OCI-M2 (cell line): Measurements from ENCODE around the gene SLCO3A1.
"Not testable (repeated sequence)": the region's sequence is repeated elsewhere in the genome, so short reads cannot be mapped to it uniquely, and the experiment has no call there.

Source experiments
- DNase-seq: peaks from one replicate; lab custom pipeline; 2025; ENCODE audit not compliant: unreplicated experiment; lab: John Stamatoyannopoulos, UW

The SLCO3A1 gene

DNA sequence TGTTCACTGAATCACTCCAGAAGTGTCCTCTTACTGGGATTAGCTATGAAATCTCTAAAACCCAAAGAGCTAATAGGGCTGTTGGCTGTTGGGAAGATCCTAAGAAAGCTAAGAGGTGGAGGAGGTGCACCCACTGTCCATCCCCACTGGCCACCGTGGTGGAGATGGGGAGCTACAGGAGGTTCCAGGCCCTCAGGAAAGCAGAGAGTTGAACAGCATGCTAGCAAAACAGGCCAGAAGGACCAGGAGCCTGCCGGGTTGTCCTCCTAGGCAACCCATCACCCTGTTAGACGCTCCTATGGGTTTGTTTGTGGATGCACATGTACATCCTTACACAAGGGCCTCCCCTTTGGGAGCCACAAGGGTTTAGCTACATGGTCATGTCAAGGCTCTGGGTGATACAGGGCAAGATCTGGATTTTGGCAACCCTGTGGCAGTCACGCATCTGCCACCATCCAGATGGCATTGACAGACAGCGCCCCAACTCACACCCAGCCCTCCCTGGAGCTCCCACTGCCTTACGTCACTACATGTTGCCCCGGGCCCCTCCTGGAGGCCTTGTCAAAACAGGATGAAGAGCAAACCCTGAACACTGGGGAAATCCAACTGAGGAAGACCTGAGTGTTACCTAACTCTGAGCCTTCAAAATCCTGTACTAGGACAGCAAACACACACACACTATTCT, 208.1 kb downstream of the SLCO3A1 start:
- DNase-seq, result no peak

DNA sequence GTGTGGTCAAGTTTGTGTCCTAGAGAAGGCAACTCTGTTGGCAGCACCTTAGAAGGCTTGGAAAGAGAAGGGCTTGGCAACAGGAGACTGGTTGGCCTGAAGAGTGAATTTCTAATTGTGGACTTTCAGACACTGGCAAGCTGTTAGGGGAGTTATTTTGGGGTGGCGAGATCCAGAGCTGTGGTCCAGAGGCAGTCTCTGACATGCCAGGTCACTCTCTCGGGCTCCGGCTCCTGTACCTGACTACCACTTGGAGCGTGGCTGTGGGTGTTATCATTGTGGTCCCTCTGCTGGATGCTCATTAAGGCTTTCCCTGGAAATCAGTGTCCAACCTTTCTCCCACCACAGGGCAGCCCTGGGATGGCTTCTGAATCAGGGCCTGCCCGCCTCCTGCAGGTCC, 209.0 kb downstream of the SLCO3A1 start:
- DNase-seq, result no peak

DNA sequence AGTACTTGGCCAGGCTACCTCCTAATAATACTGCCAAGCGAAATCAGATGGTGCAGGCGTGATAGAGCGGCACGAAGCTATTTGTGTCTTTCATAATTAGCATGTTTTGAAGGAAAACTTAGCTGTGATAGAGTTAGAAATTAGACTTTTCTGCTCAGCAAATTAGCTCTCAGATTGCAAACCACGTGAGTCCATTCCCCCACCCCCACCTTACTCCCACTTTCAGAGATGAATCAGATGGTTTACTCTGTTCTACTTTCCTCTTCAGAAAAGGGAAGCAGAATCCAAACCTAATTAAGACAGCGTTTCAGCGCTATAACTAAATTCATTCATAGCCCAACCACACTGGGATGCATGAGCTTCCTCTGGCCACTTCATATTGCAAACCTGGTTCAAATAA, 214.6 kb downstream of the SLCO3A1 start:
- no peak for DNase-seq

DNA sequence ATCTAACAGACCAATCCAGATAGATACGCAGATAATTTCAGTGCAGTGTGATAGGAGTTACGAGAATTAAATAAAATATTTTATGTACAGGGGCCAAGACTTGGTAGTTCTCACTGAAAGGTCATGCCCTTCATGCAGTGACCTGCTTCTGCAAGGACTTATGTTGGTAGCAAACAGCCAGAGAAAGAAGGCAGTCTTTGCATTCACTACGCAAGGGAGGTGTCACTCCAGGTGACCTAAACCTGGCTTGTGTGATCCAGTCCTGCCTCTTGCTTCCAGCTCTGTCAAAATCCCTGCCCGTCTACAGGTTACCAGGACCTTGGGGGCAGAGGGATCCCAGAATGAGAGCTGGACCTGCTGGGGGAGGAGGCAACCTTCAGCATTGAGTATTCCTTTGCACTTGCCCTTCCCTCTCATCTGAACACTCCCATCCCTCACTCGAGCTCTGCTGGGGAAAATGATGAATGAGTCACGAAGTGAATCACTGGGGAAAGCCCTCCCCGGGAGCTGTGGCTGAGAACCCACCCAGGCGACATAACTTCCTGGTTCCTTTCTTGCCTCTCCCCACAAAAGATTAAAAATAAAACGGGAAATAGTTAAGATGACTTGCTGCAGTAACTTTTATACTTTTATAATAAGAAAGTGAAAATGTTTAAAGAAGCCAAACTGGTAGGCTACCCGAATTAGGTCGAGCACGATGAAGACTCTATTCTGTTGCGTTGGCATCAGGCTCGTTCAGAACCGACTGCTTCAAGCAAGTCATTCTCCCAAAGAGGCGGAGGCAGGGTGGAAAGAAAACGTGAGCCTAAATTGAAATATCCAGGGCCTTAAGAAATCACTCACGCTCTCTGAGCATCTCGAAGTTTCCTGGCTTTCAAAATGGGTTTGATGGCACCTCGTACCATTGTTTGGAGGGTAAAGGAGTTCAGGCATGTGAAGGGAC, 216.1 kb downstream of the SLCO3A1 start:
- DNase-seq, result no peak

DNA sequence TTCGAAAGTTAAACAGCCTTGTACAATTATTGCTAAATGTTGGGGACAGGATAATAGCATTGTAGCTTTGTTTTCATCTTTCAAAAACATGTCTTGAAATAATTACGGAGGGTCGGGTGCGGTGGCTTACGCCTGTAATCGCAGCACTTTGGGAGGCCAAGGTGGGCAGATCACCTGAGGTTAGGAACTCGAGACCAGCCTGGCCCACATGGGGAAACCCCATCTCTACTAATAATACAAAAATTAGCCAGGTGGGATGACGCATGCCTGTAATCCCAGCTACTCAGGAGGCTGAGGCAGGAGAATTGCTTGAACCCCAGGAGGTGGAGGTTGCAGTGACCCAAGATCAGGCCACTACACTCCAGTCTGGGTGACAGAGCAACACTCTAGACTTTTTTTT, 216.7 kb downstream of the SLCO3A1 start:
- DNase-seq, result not testable (repeated sequence)

DNA sequence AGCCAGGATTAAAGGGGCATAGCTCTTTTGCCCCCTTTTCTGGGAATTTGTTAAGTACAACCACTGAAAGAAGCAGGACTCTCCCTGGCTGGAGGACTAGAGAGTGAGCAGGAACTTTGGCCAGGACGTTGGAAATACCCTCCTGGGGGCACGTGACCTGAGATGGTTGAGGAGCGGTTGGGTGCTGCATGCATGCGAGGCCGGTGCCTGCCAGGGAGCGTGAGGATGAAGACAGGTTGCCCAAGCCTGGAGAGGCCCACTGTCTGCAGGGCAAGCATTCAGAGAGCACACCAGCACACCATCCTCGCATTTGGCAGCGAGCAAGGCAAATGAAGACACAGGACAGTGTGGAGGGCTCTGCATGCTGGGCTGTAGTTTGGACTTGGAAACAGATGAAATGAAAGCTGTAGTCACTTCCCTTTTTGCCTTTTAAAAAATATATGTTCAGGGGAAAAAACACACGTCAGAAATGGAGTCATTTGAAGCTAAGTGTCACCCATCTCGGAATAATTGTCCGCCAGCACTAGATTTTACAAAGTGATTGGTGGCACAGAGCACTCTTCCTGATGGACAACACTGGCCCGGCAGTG, 217.6 kb downstream of the SLCO3A1 start:
- DNase-seq, result no peak

DNA sequence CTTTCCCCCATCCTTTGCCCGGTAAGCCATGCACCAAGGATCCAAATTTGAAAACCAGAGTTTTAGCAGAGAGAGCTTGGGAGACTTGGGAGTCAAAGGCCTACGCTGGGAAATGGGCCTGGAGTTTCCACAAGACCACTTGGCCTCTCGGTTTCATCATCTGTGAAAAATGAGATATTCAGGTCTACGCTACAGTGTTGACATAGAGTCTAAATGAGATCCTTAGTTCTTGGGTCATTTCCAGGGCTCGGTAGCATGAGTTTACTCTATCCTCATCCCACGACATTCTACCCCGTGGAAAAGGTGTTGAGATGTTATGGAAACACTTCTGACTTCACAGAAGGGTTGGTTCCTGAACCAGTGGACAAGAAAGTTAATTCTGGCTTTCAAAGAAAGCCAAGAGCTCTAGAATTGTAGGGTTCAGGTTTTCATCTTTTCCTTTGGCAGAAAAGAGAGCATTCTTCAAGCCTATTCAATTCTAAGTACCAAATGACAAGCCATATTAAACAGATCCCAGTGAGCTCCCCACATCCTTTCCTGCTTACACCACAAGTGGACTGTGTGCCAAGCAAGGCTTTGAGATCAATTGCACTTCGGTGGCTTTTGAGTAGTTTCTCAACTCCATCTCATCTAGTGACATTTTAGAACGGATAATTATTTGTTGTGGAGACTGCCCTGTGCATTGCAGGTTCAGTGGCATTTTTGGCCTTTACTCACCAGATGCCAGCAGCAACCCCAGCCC, 219.7 kb downstream of the SLCO3A1 start:
- no peak for DNase-seq

DNA sequence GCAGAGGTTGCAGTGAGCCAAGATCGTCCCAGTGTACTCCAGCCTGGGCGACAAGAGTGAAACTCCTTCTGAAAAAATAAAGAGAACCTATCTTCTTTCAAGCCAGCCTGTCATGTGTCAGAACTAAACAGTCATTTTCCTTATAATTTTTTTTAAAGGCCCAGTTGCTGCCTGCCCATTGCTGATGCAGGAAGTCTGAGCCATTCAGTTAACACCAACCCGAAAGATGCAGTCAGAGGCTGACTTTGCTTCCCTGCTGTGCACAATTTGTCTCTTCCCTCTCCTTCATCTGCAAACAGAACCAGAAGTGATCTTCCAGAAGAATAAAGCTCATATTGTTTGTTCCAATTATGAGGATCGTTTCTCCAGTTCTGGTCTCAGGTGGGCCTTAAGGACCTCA, 220.6 kb downstream of the SLCO3A1 start:
- no peak for DNase-seq

DNA sequence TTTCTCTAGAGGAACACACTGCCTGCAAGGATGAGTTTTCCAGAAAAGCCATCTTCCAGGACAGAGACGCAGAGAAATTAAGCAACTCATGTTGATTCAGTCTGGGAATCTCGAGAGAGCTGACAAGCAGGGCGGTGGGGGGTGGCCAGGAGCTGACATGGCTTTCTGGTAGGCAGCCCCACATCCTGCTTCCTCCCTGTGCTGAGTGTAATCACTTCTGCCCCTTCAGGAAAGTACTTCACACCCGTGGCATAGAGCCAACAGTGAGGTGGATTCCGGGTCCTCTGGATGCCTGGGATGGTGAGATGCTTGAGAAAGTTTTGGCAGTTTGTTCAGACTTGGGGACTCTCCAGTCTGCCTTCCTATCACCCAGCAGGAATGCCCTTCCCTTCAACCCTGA, 221.1 kb downstream of the SLCO3A1 start:
- DNase-seq, result no peak

DNA sequence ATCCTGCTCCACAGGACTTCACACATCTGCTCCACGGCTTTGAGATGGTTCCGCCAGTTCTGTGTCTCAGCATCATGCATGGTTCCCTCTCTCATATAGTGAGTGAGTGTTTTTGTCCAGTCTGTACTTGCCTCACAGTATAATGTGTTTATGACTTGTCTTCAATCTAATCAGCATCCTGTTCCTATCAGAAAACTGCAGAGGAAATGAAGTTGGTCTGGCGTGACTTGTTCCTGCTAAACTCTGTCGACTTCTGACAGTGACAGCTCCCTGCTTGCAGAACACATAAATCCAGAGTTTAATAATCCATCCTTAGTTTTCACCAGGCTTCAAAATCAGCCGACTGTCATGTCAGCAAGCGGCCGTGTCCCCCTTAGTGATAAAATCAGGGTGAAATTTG, 222.3 kb downstream of the SLCO3A1 start:
- DNase-seq, result no peak

DNA sequence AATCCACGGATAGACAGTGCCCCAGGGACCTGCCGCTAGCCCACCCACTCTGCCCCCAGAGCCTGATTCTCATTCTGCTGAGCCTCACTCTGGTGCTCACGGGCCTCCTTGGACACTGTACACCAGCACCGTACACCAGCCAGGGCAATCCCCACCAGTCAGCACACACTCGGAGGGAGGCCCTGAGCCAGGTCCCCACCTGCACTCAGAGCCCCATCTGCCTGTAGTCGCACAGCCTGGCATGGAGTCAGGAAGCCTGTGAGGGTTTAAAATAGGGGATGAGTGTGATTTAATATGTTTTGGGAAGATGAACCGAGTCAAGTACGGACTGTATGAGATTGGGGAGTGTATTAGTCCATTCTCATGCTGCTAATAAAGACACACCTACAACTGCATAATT, 223.0 kb downstream of the SLCO3A1 start:
- no peak for DNase-seq

DNA sequence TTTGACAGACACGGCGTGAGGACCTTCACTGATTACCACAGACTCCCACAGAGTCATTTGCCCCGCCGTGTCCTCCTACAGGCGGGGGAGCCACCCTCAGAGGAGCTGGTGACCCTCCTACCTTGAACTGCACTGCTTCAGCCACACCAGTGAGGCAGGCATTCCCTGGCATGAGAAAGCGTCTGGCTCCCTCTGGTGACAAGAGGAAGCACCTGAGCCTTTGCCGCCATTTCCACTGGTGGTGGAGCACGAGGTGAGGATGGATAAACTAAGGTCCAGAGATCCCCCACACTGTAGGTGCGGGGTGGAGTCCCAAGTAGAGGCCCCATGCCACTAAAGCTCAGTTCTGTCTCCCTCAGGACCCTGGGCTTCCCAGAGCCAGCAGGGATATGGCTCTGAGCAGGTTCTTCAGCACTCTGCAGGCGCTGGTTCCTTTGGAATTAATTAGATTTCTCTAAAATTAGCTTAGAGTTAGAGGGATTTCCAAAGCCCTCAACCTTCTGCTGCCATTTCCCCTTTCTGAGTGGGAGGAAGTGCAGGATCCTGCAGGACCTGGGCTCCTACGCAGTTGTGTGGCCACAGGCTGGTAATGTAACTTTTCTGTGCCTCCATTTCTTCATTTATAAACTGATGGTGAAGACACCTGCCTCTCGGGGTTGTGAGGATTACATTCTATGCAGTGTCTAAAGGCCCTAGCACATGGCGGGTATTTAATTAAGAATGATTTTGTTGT, 224.0 kb downstream of the SLCO3A1 start:
- DNase-seq, result no peak

DNA sequence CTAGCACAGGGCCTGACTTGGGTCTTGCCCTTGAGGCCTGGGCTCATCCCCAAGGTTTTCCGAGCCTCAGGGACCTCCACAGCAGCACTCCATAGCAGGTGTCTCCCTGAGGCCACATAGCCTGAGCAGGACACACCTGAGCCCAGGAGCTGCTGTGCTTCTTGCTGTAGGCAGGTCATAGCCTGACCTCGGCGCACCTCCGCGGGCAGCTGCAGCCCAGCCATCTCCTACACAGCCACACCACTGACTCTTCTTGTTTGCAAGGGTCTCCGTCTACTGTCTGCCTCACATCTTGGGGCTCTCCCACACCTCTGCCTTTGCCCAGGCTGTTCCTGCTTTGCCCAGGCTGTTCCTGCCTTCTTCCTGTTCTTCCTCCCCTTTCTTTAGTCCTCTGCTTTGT, 224.8 kb downstream of the SLCO3A1 start:
- no peak for DNase-seq

DNA sequence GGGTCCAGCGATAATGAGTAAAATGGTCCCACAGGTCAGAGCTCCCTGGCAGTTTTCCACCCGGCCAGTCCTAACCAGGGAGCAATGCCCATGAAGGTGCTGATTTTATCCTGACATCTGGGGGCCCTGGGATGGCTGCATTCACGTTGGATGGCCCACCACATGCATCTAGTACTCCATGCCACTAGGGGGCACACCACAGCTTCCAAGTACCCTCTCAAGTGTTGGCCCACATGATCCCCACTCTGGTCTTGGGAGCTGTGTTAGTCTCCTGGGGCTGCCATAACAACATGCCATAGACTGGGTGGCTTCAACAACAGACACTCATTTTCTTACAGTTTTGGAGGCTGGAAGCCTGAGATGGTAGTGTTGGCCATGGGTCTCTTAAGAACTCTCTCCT, 225.5 kb downstream of the SLCO3A1 start:
- no peak for DNase-seq

DNA sequence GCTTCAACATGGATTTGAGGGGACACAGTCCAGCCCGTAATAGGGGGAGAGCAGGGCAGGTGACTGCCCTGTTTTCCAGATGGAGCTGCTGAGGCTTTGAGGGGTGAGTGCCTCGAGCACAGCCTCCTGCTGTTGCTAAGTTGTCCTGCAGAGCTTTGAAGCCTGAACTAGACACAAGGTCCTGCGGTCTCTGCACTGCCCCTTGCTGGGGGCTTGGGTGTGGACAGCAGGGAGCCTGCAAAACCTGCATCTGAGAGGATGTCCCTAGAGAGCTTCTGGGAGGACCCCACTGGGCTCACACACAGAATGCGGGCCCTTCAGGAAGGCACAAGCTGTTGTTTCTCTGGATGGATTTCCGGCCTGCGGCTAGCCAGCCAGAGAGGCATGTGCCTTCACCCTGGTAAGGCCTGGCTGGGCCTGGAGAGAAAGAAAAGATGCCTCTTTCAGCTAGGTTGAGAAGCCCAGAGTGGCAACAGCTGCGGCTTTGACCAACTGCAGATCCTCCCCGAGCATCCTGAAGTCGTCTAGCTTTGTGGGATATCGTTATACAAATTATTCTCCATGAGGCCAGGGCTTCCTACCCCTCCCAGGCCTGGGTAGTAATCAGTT, 226.2 kb downstream of the SLCO3A1 start:
- DNase-seq, result no peak

DNA sequence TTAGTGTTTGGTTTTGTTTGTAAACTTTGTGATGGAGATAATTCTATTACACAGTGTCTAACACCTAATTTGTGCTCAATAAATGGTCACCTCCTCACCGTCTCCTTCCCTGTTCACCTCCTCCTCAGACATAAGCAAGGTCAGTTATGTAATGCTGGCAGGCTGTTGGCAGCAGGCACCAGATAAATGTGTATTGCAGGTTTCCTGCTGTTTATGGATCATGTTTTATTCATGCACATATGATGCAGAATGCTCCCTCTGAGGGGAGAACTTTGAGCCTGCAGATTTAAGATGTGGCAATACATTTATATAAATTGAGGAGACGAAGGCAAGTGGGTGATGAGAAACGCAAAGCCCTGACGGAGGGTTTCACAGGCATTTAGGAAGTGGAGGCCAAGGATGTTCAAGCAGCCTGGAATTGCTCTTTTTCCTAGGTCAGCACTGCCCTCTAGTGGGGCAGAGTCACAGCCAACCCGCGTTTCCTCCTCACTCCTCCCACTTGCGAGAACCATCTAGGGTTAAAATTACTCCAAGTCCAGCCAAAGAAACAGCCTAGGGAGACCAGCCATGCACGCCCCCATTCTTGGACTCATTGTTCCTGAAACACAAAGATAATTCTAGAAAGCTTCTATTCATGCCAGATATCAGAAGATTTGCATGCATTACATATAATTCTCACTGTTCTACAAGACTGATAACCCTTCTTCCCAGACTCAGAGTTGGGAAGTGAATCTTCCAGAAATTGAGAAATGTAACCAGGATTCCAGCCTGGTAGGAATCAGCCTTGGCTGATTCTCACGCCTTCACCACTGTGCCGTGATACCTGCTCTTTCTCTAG, 228.7 kb downstream of the SLCO3A1 start:
- DNase-seq, result no peak

DNA sequence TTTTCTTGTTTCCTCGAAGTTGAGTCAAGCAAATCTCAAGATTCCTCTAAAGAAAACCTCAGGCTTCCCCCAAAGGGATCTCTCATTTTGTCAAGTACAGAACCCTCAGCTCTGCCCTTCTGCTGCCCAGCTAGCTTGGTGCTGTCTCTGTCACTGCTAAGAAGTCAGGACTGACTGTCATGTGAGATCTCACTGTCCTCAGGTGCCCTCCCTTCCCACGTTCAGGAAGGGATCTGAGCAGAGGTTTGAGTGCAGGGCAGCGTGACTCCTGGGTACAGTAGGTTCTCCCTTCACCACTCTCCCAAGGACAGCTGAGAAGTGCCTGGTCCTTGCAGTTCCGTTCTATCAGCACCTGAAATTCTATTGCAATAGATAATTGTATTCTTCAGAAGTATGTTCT, 229.7 kb downstream of the SLCO3A1 start:
- DNase-seq, result no peak

DNA sequence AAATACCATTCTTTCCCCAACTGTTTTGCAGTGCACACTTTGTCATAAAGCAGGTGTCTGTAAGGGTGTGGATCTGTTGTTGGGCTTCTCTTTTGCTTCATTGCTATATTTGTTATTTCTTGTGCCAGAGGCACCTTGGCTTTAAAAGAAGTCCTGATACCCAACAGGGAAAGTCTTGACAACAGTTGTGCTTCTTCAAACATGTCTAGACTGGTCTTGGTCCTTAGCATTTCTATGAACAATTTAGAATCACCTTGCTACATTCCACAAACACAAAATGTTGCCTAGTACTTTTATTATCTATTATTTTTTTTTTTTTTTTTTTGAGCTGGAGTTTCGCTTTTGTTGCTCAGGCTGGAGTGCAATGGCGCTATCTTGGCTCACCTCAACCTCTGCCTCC, 233.7 kb downstream of the SLCO3A1 start:
- no peak for DNase-seq

DNA sequence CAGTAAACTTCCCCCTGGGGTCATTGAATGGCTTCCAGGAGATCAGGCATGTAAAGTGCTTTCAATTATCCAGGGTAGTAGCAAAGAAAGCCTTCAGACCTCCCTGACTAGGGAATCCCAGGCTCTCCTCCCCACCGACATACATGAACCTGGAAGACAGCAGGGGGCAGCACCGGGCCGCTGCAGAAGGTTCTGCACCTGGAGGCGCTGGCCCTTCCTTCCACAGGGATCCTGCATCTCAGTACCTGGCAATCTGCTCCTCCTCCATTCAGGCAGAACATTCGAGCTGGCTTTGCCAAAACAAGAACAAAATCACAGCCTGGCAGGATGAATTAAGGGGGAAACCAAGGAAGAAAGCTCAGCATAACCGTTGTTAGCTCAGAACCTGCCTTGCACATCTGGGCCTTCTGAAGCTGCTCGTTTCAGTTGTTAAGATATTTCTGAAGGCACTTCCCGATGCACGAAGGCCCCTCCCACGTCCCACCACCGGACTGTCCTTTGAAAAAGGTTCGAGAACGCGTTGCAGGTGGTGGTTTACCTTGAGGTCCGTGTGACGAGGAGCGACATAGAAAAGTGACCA, 237.7 kb downstream of the SLCO3A1 start:
- DNase-seq, result no peak
